Stimulated activated CD8-positive, alpha-beta memory T cell treated with anti-CD3 and anti-CD28 coated beads, Interleukin-7, amount 100 ng/mL, for 48 hours (primary cell): ENCODE results near the gene SYT3.

ENCODE experiments used
- DNase-seq, 2 donors: peaks; one replicate each; pipeline ENCODE4 v3.0.0-alpha.2; 2020; ENCODE audit warnings: low read depth in 1 of 2; ENCODE audit errors: extremely low read depth in 1 of 2

Gene SYT3

GRCh38 chr19:50661766-50662650, 22.3 kb upstream of the SYT3 start:
- DNase-seq: no peak

- no peak for DNase-seq
These were observed 21.3 kb upstream of the SYT3 start for GRCh38 chr19:50661023-50661422.

GRCh38 chr19:50660088-50660366, 20.3 kb upstream of the SYT3 start:
- no peak for DNase-seq

DNA sequence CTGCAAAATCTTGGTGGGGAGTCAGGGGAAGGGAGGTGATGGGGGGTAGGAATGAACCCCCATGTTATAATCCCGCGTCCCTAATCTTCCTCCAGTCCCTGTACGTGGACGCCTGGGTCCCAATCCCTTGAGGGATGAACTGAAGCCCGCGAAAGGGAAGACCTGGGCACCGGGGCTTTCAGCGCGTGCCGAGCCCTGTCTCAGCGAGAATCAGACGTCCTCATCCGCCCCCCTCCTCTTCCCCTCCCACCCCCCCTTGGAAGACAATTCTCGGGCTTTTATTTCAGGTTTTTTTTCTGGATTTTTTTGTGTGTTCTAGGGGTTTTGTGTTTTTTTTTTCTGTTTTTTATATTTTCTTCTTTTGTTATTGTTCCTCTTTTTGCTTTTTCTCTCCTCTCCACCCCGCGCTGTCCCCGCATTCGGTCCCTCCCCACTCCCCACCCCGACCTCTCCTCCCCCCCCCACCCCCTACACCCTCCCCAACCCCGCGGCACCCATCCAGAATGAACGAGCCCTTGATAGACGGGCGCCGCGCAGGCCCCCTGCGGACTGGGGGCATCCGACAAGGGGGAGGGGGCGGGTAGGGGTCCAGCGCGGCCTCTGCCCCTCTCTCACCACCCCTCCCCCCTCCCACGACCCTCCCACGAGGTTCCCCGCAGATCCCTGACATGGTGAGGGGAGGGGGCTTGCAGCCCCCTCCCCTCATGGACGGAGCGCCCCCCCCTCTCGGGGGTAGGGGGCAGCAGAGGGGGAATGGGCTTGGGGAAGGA, 19.8 kb upstream of the SYT3 start:
- no peak for DNase-seq

- peak; percentile 59 to 71 for DNase-seq
These were observed 19.0 kb upstream of the SYT3 start for GRCh38 chr19:50658441-50659317.

DNA sequence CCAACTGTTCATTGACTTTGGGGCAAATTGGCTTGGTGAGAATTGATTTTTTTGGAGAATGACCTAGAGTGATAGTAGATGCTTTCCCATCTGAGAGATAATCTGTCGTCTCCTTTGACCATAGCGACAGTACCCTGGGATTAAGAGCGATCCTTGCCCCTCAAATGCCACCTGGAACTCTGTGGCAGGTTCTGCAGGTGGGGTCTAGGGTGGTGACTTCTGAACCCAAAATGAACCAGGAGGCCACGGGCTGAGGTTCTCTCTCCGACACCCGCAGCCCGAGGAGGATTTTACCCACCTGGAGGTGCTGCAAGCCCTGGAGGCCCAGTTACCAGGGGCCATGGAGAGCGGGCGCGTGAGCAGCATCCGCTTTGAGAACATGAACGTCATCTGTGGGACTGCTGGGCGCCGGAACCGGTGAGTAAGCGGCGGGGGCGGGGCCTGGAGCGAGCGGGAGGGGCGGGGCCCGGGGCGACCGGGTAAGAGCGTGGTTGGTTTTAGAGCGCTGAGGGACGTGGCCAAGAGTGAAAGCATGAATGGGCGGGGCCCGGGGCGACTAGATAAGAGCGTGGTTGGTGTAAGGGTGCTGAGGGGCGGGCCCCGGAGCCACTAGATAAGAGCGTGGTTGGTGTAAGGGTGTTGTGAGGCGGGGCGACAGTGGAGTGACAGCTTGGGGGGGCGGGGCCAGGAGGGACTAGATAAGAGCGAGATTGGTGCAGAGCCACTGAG, 18.2 kb upstream of the SYT3 start:
- peak; percentile 76 to 92 for DNase-seq

GRCh38 chr19:50657222-50657669, 17.6 kb upstream of the SYT3 start:
- DNase-seq: no peak

DNA sequence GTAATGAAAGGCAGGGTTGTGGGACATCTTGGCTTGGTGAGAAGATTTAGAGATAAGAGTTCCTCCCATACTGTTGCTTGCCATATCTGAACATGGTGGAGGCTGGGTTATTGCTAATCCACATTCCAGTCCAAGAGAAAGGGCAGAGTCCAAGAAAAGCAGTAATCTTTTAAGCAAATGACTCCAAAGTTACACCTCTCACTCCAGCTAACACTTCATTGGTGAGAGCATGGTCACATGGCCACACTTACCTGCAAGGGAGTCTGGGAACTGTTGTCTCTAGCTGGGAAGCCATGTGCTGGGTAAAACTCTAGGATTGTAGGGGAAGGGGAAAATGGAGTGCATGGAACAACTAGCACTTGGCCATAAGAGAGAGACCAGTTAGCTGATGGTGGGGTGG, 15.2 kb upstream of the SYT3 start:
- no peak for DNase-seq

DNA sequence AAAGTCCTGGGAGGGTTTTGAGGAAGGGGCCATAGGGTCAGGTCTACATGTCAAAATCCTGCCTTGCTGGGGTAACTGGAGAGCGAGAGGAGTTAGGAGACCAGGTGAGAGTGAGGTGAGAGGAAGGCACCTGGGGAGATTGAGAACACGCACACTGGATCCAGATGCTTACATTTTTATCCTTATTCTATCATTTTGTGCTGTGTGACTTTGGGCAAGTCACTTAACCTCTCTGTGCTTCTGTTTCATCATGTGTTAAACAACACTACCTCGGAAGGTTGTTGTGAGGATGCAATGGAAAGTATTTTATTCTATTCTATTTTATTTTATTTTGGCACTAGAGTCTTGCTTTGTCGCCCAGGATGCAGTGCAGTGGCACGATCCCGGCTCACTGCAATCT, 13.0 kb upstream of the SYT3 start:
- DNase-seq: no peak

DNA sequence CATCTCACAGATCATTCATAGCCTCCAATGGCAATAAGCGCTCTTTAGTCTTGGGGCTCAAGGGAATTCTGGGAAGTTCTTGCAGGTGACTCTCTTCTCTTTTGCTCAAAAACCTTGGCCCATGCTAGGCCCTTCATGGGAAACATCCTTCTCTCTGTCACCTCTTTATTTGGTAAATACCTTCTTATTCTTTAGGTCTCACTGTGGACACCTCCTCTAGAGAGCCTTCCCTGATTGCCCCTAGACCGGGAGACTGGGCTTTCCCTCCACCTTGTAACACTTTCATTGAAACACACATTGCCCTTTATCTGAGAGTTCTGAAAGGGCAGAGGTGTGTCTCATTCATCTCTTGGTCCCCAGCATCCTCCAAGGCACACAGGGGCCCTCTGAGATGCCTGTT, 11.5 kb upstream of the SYT3 start:
- DNase-seq: no peak

DNA sequence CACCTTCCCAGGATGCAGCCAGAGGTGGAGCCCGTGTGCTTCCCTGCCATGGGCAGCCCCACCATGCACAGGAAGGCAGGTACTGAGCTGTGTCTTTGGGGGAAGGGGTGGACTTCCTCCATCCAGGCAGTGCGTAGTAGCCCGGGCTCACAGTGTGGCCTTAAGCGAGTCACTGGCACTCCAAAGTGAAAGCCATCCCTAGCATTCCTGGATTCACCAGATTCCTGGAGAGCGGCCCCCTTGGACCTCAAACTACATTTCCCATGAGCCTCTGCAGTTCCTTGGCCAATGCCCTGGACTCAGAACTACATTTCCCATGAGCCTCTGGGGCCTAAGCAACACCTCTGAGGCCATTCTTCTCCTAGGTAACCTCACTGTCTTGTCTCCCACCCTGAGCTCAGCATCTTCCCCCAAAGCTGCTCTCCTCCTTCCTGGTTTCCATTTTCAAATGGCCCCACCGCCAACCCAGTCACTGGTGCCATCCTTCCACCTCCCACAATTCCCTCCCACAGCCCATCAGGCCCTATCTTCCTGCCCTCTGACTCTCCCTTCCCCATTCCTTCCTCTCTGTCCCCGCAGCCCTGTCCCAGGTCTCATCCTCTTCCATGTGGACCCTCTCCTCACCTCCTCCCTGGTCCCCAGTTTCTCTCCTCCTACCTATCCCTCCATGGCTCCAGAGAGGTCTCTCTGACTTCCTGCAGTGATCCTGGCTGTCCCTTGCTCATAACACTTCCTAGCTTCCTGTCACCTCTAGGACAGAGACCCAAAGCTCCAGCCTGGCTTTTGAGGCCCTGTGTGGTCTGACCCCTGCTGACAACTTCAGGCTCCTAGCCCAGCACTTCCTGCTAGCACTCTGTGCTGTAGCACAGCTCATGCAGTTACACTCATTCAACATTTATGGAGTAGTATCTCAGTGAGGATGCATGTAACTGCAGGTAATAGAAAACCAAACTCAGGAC, 10.0 kb upstream of the SYT3 start, which contains the start of gene C19orf81:
C19orf81 (plus strand) TSS at position 13 of the 959 bp plus-strand sequence; CDS start at position 13, 0 bp downstream.
- no peak for DNase-seq

DNA sequence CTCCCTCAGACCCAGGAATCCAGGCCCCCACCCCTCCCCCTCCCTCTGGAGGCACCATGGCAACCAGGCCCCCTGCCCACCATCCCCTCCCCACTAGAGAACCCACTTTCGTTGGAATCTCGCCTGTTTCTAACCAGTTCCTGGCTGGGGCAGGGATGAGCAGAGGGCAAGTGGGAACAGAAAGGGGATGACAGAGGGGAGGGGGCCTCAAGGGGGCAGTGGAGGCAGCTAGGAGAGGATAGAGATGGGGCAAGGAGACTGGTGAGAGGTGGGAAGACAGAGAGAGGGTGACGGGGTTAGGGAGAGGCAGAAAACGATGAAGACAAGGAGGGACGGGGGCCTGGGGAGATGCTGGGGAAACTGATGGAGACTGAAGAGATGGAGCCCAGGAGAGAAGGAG, 9.0 kb upstream of the SYT3 start:
- no peak for DNase-seq

DNA sequence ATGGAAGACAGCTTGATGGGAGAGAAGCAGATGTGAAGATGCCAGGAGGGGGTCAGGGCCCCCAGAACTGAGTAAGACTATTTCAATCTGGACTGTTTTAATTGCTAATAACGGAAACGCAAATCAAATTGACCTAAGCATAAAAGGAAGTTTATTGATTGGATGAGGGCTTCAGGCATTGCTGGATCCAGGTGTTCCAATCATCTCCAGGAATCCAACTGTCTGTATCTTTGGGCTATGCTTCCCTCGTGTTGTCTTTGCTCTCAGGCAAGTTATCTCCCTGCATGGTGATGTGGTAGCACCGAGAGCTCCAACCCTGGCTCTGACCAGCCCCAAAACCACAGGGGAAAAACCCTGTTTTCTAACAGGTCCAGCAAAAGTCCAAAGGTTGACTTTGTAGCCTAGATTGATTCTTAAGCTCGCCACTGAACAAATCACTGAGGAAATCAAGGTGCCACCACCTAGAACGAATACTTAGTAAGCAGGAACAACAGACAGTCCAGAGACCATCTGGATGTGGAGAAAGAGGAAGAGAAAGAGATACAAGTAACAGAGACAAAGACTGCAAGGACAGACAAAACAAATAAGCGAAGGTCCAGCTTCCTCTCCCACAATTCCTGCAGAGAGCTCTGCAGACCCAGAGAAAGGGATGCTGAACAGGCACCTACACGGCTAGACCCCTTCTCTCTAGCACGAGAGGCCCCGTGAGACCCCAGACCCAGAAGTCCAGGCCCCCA, 8.4 kb upstream of the SYT3 start:
- DNase-seq: no peak

DNA sequence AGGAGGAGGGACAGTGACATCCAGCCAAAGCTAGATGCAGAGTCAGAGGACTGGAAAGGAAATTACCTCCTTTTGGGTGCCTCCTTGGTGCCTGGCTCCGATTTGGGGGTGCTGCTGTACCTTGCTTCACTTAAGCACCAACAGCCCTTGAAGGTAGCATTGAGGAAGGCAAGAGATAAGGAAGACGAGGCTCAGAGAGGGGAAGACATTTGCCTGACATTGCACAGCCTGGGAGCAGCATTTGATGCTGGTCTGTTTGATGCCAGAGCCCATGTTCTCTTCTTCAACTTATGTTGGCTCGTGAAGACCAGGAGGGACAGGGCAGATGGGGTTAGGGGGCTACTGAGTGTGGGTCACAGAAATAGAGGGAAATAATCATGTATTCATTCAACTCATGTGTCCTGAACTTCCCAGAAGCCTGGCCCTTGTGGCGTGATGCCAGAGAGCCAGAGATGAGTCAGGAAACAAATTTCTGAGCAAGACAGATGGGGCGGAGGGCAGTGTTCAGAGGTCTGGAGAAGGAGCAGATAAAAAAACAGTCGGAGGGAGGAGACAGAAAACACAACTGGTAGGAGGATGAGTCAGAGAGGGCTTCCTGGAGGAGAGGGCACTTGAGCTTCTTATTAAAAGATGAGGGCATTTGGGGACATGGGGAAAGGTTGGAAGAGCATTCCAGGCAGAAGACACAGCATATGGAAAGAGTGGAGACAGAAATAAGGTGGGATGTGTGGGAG, 6.6 kb upstream of the SYT3 start:
- no peak for DNase-seq

- DNase-seq: no peak
These were observed 5.4 kb upstream of the SYT3 start for GRCh38 chr19:50645107-50645506.

GRCh38 chr19:50644315-50644915, 4.7 kb upstream of the SYT3 start:
- no peak for DNase-seq

DNA sequence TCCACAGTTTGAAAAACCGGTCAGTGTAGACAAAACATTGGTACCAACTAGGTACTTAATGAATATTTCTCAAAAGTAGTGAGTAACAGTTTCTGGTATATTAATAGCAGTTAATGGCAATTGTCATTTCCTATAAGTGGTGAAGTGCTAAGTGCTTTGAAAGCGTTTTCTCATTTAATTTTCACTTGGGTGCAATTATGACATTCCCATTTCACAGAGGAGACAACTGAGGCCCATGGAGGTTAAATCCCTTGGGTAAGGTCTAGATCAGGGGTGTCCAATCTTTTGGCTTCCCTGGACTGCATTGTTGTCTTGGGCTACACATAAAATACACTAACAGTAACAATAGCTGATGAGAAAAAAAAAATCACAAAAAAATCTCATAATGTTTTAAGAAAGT, 687 bp upstream of the SYT3 start:
- no peak for DNase-seq

DNA sequence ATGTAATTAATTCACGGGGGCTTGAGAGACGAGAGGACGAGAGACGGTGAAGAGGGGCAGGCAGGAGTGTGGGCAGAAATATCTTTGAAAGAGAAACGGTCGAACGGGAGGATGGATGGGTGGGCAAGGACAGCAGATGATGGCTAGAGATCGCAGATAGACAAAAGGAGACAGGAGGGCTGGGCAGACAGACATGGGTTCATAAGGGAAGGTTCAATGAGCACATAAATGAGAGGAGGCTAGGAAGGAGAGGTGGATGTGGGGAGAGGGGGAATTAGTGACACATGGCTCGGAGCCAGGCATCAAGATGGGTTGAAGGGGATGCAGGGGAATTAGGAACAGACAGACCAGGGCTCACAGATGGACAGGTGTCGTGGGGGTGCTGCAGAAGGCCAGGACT, 1.1 kb downstream of the SYT3 start:
- DNase-seq: no peak
